ENCODE results near the gene BHLHE40. TPM values are rescaled to one million over a fixed set of nuclear protein-coding genes. Genes with fewer than 3 reads are reported as not detected.

The BHLHE40 gene
- total RNA-seq, 1 experiment from 2014 or later: 3.5 TPM

- no peak overlapping the region for H3K27ac ChIP-seq (ENCODE audit: low read depth, low read length, poor library complexity, severe bottlenecking)
- no peaks in the 10 kb centered on the region for H3K9me3 ChIP-seq (ENCODE audit: low read depth, low read length, poor library complexity, severe bottlenecking)
- CTCF ChIA-PET: no interaction called here
- H3K27me3 ChIP-seq (replicated peaks; ENCODE audit: insufficient read depth, low read depth, low read length, poor library complexity): no peaks in the 10 kb centered on the region
- TF ChIP-seq EZH2 (IDR thresholded peaks at IDR 0.05; ENCODE audit: borderline replicate concordance, low read depth, low read length, poor library complexity, severe bottlenecking) (no peak), CTCF (conservative IDR thresholded peaks at IDR 0.05; ENCODE audit: low read depth, low read length) (no peak)
- H3K4me1 ChIP-seq (ENCODE audit: insufficient read depth, low read length, poor library complexity, severe bottlenecking): no peaks in the 10 kb centered on the region
- POLR2A ChIA-PET (ENCODE audit: low non-redundant PET): no interaction called here
- DNase-seq (ENCODE audit: low spot score): no peak
- intact Hi-C loops (cut with micrococcal nuclease; ENCODE audit: unreplicated experiment): no loop called here
- H3K36me3 ChIP-seq (ENCODE audit: insufficient read depth, low read length, poor library complexity, severe bottlenecking): no peaks in the 10 kb centered on the region
- no TSS peak for BruUV-seq (replicated peaks)
- no peak overlapping the region for H3K4me3 ChIP-seq (ENCODE audit: low read depth, low read length, poor library complexity, severe bottlenecking)
Observed at GRCh38 chr3:5001805-5002173, 22.6 kb downstream of the BHLHE40 start.

DNA sequence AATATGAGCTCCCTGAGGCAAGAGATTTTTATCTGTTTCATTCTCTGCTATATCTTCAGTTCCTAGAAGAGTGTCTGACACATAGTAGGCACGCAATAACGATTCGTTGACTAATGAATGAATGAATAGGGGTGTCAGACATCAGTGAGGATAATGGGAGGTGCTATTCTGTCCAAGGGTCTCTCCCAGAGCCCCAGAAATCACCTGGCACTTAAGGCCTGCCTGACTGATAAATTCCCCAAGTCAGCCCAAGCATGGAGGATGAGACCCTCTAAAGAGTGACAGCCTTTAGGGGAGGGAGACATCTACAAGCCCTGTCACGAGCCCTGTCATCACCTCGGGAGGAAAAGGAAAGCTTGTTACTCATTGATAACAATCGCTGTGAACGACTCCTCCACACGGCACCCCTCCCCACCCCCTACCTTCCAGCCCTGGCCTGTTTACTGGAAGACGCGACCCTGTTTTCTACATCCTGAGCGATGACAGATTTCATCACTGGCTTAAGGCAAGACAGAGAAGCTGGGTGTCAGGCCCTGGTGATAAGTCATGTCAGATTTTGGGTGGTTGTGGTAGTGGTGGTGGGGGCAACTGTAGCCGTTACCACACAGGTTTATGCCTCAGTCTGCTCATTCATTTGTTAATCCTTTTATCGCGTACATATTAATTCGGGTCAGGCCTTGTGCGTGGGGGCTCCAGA lies 23.1 kb downstream of the BHLHE40 start:
- intact Hi-C loops (cut with micrococcal nuclease; ENCODE audit: unreplicated experiment): no loop called here
- no peaks in the 10 kb centered on the region for H3K36me3 ChIP-seq (ENCODE audit: insufficient read depth, low read length, poor library complexity, severe bottlenecking)
- H3K27ac ChIP-seq (ENCODE audit: low read depth, low read length, poor library complexity, severe bottlenecking): no peak overlapping the region
- H3K9me3 ChIP-seq (ENCODE audit: low read depth, low read length, poor library complexity, severe bottlenecking): no peaks in the 10 kb centered on the region
- ChIA-PET POLR2A (ENCODE audit: low non-redundant PET) (no interaction called here), CTCF (no interaction called here)
- no peak overlapping the region for H3K4me3 ChIP-seq (ENCODE audit: low read depth, low read length, poor library complexity, severe bottlenecking)
- TF ChIP-seq EZH2 (IDR thresholded peaks at IDR 0.05; ENCODE audit: borderline replicate concordance, low read depth, low read length, poor library complexity, severe bottlenecking): no peak
- TF ChIP-seq CTCF (conservative IDR thresholded peaks at IDR 0.05; ENCODE audit: low read depth, low read length): no peak
- no TSS peak for BruUV-seq (replicated peaks)
- DNase-seq (ENCODE audit: low spot score): no peak
- no peaks in the 10 kb centered on the region for H3K27me3 ChIP-seq (replicated peaks; ENCODE audit: insufficient read depth, low read depth, low read length, poor library complexity)
- H3K4me1 ChIP-seq (ENCODE audit: insufficient read depth, low read length, poor library complexity, severe bottlenecking): no peaks in the 10 kb centered on the region

GRCh38 chr3:5002871-5003247 lies 23.6 kb downstream of the BHLHE40 start:
- Histone ChIP-seq H3K36me3 (ENCODE audit: insufficient read depth, low read length, poor library complexity, severe bottlenecking) (no peaks in the 10 kb centered on the region), H3K4me1 (ENCODE audit: insufficient read depth, low read length, poor library complexity, severe bottlenecking) (no peaks in the 10 kb centered on the region), H3K27ac (ENCODE audit: low read depth, low read length, poor library complexity, severe bottlenecking) (no peak overlapping the region), H3K27me3 (replicated peaks; ENCODE audit: insufficient read depth, low read depth, low read length, poor library complexity) (no peaks in the 10 kb centered on the region), H3K9me3 (ENCODE audit: low read depth, low read length, poor library complexity, severe bottlenecking) (no peaks in the 10 kb centered on the region), H3K4me3 (ENCODE audit: low read depth, low read length, poor library complexity, severe bottlenecking) (no peak overlapping the region)
- BruUV-seq (replicated peaks): no TSS peak
- CTCF ChIA-PET: no interaction called here
- intact Hi-C loops (cut with micrococcal nuclease; ENCODE audit: unreplicated experiment): no loop called here
- POLR2A ChIA-PET (ENCODE audit: low non-redundant PET): no interaction called here
- TF ChIP-seq EZH2 (IDR thresholded peaks at IDR 0.05; ENCODE audit: borderline replicate concordance, low read depth, low read length, poor library complexity, severe bottlenecking) (no peak), CTCF (conservative IDR thresholded peaks at IDR 0.05; ENCODE audit: low read depth, low read length) (no peak)
- DNase-seq (ENCODE audit: low spot score): no peak
